ENCODE results near the gene ODC1. TPM values are rescaled to one million over a fixed set of nuclear protein-coding genes. Genes with fewer than 3 reads are reported as not detected.
A peak's percentile ranks its signal among the peaks of the same experiment; 100 is the strongest.
"Not testable (repeated sequence)": the region's sequence is repeated elsewhere in the genome, so short reads cannot be mapped to it uniquely, and the experiment has no call there.

Gene ODC1
- total RNA-seq, 1 donor from 2014 or later = 715 TPM

DNA sequence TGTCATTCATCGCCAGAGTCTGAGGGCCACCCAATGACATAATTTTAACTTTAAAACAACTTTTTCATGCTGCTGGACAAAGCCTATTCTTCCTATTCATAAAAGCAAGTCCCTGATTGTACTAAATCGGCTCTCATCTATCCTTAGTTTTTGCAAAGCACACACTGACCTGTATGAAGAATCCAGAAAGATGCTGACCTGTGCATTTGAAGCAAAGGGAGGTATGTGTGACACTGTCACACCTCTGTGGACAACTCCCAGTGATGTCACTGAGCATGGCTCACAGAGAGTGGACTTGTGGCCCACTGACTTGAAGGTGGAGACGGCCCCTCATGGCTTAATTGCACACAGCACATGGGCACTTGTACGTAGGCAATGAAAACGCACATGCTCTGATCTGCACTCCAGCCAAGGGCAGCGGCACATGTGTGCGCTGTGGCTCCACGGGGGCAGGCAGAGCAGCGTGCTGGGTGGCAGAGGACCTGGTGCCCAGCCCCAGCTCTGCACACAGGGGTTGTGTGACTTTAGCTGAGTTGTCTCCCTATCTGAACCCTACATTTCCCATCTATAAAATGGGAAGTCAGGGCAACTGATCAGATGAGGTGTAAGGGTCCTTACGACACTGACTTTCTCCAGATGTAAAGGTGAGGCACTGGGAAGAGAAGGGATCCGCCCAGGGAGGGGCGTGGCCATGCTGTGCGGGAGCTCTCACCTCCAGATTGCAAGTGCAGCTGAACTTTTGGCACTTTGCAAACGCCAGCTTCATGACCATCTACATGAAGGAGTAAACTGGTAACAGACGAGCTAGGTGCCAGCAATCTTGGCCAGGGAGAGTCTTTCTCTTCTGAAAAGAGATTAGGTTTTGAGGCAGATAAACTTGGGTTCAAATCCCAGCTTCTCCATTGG lies 14.3 kb upstream of the ODC1 start:
- H3K4me3 ChIP-seq (ENCODE audit: low read depth, low read length) = no peak overlapping the region
- no peak for FAIRE-seq
- DNase-seq (ENCODE audit: low read depth) = no peak
- H3K36me3 ChIP-seq (ENCODE audit: control insufficient read depth, insufficient read depth, low read length) = no peaks in the 10 kb centered on the region
- H3K27me3 ChIP-seq (ENCODE audit: control insufficient read depth, insufficient read depth, low read length) = no peaks in the 10 kb centered on the region
- TF ChIP-seq, protein P1, sequence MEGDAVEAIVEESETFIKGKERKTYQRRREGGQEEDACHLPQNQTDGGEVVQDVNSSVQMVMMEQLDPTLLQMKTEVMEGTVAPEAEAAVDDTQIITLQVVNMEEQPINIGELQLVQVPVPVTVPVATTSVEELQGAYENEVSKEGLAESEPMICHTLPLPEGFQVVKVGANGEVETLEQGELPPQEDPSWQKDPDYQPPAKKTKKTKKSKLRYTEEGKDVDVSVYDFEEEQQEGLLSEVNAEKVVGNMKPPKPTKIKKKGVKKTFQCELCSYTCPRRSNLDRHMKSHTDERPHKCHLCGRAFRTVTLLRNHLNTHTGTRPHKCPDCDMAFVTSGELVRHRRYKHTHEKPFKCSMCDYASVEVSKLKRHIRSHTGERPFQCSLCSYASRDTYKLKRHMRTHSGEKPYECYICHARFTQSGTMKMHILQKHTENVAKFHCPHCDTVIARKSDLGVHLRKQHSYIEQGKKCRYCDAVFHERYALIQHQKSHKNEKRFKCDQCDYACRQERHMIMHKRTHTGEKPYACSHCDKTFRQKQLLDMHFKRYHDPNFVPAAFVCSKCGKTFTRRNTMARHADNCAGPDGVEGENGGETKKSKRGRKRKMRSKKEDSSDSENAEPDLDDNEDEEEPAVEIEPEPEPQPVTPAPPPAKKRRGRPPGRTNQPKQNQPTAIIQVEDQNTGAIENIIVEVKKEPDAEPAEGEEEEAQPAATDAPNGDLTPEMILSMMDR (IDR thresholded peaks at IDR 0.05; ENCODE audit: insufficient read depth, low read length, severe bottlenecking) = no peak

GRCh38 chr2:10460366-10460796 lies 12.3 kb upstream of the ODC1 start:
- TF ChIP-seq, protein P1 (IDR thresholded peaks at IDR 0.05; ENCODE audit: insufficient read depth, low read length, severe bottlenecking) = no peak
- FAIRE-seq = no peak

DNA sequence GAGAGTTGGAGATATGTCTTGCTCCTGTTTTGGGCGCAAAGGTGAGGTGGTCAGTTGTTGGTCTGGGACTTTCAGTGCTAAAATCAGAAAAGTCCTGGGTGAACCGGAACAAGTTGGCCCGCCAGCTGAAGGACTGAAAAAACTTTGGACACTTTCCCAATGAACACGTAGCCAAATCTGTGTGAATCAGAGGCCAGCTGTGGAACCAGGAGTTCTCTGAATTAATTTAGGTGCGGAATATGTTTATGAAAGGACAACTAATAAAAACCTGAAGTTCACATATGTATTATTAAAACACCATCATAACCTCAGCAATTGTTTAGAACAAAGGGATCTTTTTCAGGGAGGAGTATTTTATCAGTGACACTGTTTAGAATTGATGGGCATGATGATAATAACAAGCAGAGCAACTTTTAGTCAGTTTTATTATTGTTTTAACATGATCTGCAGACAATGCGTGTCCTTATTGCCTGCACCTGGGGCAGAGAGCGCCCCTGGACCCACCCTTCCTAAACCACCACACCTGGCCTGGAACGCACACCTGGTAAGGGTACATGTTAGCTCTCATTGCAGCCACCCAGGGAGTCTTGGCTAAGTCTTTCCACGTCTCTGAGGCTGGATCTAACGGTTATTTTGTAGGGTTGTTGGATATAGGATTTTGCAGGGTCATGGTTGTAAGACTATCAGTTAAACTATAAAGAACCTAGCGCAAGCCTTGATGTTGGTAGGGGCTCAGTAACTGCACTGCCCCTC lies 9.9 kb upstream of the ODC1 start:
- Histone ChIP-seq H3K36me3 (ENCODE audit: control insufficient read depth, insufficient read depth, low read length) (no peaks in the 10 kb centered on the region), H3K4me3 (ENCODE audit: low read depth, low read length) (no peak overlapping the region), H3K27me3 (ENCODE audit: control insufficient read depth, insufficient read depth, low read length) (no peaks in the 10 kb centered on the region)
- TF ChIP-seq, protein P1 (IDR thresholded peaks at IDR 0.05; ENCODE audit: insufficient read depth, low read length, severe bottlenecking) = no peak
- peak; percentile 62 for DNase-seq (ENCODE audit: low read depth)
- FAIRE-seq = no peak

More at GRCh38 chr2:10460366-10460796, 12.3 kb upstream of the ODC1 start:
- H3K4me3 ChIP-seq (ENCODE audit: low read depth, low read length) = no peak overlapping the region
- DNase-seq (ENCODE audit: low read depth) = no peak
- no peaks in the 10 kb centered on the region for H3K36me3 ChIP-seq (ENCODE audit: control insufficient read depth, insufficient read depth, low read length)
- H3K27me3 ChIP-seq (ENCODE audit: control insufficient read depth, insufficient read depth, low read length) = no peaks in the 10 kb centered on the region

DNA sequence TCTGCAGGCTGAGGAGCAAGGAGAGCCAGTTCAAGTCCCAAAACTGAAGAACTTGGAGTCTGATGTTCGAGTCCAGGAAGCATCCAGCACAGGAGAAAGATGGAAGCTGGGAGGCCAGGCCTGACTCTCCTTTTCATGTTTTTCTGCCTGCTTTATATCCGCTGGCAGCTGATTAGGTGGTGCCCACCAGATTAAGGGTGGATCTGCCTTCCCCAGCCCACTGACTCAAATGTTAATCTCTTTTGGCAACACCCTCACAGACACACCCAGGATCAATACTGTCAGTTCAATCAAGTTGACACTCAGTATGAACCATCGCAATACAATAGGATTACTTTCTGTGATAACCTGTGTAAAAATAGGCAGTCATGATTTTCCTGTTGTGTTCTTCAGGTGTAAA lies 9.1 kb upstream of the ODC1 start:
- not testable (repeated sequence) for DNase-seq (ENCODE audit: low read depth); FAIRE-seq; H3K4me3 ChIP-seq (ENCODE audit: low read depth, low read length); H3K36me3 ChIP-seq (ENCODE audit: control insufficient read depth, insufficient read depth, low read length); H3K27me3 ChIP-seq (ENCODE audit: control insufficient read depth, insufficient read depth, low read length)

- DNase-seq (ENCODE audit: low read depth) = no peak
- Histone ChIP-seq H3K27me3 (ENCODE audit: control insufficient read depth, insufficient read depth, low read length) (no peaks in the 10 kb centered on the region), H3K36me3 (ENCODE audit: control insufficient read depth, insufficient read depth, low read length) (no peaks in the 10 kb centered on the region), H3K4me3 (ENCODE audit: low read depth, low read length) (no peak overlapping the region)
- no peak for FAIRE-seq
- TF ChIP-seq, protein P1 (IDR thresholded peaks at IDR 0.05; ENCODE audit: insufficient read depth, low read length, severe bottlenecking) = no peak
These were observed 6.4 kb upstream of the ODC1 start for GRCh38 chr2:10454505-10454904.

GRCh38 chr2:10453905-10454298 lies 5.8 kb upstream of the ODC1 start:
- Histone ChIP-seq H3K4me3 (ENCODE audit: low read depth, low read length) (no peak overlapping the region), H3K27me3 (ENCODE audit: control insufficient read depth, insufficient read depth, low read length) (no peaks in the 10 kb centered on the region), H3K36me3 (ENCODE audit: control insufficient read depth, insufficient read depth, low read length) (no peaks in the 10 kb centered on the region)
- TF ChIP-seq, protein P1 (IDR thresholded peaks at IDR 0.05; ENCODE audit: insufficient read depth, low read length, severe bottlenecking) = no peak
- DNase-seq (ENCODE audit: low read depth) (peak; percentile 69), FAIRE-seq (no peak)
